AG09309 (cell line): ENCODE data around the gene ITGBL1.

Experiments used
- DNase-seq: peaks from one replicate; pipeline ENCODE4 v3.0.0-alpha.2; 2010; ENCODE audit warnings: low read depth
- H3K4me3 ChIP-seq: 2 replicates; pipeline ENCODE4 v1.5.1; 2011; ENCODE audit warnings: mild to moderate bottlenecking, low read depth, low read length, moderate library complexity; ENCODE audit not compliant: control insufficient read depth
- TF ChIP-seq, protein P1 (sequence below): IDR thresholded peaks from 2 replicates; pipeline ENCODE4 v1.5.1; 2011; ENCODE audit warnings: mild to moderate bottlenecking, low read depth, low read length, inconsistent platforms; ENCODE audit not compliant: insufficient read depth, control insufficient read depth; ENCODE audit errors: missing control alignments

ITGBL1 gene

DNA sequence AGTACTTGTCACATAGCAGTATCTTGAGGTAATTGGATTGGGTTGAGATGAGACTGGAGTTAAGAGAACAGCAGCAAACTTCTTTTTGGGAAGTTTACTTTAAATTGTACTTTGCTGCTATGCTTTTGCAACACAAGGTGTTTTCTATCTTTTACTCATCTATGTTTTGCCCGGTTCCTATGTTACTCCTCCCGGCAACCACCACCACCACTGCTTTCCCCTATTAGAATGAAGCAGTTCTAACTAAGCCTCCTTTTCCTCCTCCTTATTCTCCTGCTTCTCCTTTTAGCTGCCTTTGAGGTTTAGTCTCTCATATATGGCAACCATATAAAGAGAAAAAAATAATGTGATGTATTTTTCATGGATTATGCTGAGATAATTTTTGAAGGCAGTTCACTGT is 233.5 kb downstream of the ITGBL1 start:
- TF ChIP-seq, protein P1, sequence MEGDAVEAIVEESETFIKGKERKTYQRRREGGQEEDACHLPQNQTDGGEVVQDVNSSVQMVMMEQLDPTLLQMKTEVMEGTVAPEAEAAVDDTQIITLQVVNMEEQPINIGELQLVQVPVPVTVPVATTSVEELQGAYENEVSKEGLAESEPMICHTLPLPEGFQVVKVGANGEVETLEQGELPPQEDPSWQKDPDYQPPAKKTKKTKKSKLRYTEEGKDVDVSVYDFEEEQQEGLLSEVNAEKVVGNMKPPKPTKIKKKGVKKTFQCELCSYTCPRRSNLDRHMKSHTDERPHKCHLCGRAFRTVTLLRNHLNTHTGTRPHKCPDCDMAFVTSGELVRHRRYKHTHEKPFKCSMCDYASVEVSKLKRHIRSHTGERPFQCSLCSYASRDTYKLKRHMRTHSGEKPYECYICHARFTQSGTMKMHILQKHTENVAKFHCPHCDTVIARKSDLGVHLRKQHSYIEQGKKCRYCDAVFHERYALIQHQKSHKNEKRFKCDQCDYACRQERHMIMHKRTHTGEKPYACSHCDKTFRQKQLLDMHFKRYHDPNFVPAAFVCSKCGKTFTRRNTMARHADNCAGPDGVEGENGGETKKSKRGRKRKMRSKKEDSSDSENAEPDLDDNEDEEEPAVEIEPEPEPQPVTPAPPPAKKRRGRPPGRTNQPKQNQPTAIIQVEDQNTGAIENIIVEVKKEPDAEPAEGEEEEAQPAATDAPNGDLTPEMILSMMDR: no peak
- no peak for DNase-seq
- H3K4me3 ChIP-seq: no peak overlapping the region

DNA sequence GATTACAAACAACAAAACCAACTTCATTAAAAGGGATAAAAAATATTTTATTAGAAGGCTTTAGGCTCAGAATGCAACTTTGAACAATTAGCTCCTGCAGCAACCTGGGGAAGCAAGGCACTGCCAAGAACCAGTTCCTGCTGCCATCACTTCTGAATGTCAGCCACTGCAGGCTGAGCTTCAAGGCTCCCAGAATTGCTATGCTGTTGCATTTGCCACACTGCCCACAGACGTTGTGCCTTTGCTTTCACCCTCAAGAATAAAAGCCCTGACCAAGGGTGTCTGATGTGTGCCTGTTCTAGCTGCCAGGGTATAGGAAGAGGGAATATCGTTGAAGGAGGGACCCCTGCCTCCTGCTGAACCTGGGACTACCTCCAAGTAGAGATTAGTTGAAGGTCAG is 238.4 kb downstream of the ITGBL1 start:
- TF ChIP-seq, protein P1: no peak
- no peak overlapping the region for H3K4me3 ChIP-seq
- DNase-seq: no peak

DNA sequence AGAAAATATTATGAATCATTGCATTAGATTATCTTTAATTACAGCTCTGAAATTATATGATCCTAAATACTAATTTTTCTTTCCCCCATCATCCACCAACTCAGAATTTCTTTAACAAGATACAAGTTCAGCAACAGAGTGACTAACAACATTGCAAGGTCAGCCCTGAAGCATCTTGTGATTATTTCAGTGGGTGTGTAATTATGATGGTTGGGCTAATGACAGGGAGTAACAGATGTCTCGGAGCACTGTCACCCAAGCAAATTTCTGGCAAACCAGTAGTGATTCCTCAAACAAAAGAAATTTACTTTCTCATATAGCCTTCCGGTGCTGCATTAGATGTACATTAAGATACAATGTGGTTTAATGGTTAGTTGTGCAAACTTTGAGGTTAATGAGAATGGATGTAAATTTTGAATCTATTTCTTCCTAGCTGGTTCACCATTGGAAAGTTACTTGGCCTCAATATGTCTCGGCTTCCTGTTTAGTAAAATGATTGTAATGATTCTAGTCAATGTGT is 238.9 kb downstream of the ITGBL1 start:
- TF ChIP-seq, protein P1: no peak
- no peak for DNase-seq

DNA sequence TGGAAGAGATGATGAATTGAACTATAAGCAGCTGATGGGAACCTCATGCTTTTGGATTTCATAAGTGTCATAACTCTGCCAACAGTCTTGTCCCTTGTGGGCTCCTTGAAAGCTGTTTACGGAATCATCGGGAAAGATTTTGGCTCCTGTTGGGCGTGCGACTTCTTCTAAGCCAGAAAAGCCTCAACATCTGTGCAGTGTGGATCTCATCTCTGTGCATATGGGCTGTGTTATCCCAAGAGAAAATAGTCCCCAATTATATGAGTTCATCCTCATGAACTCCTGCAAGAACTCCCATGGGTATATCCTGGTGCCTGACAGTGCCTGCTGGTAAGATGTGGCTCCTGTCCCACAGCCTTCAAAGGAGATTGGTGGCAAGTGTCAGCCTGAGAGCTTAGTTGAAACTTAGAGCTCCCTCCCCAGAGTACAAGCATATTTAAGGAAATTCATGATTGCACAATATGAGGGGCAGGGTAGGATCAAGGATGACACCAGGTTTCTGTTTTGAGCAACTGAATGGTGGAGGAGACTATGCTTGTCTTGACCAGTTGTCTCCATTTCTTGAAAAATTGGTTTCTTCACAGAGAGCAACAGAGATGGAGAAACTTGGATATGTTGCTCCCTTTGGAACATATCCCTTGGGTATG is 243.5 kb downstream of the ITGBL1 start:
- DNase-seq: no peak
- no peak overlapping the region for H3K4me3 ChIP-seq

More for the DNA sequence above, 238.9 kb downstream of the ITGBL1 start:
- H3K4me3 ChIP-seq: no peak overlapping the region

DNA sequence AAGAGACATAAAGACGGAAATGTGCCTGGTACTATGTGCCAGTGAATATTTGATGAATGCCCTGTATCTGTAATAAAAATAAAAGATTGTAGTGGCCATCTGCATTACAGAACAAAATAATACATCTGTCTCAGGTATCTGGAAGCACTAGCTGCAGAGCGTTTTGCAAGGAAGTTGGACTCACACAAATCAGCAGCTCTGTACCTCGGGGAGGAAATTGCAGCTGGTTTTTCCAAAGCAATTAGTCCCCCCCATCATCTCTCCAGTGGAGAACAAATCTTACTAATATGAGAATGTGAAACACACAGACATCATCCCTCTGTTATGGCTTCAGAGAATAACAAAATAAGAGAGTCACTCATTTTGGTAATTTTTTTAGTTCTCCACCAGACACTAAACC is 245.3 kb downstream of the ITGBL1 start:
- TF ChIP-seq, protein P1: no peak
- no peak overlapping the region for H3K4me3 ChIP-seq
- no peak for DNase-seq

More for the DNA sequence above, 243.5 kb downstream of the ITGBL1 start:
- TF ChIP-seq, protein P1: no peak

DNA sequence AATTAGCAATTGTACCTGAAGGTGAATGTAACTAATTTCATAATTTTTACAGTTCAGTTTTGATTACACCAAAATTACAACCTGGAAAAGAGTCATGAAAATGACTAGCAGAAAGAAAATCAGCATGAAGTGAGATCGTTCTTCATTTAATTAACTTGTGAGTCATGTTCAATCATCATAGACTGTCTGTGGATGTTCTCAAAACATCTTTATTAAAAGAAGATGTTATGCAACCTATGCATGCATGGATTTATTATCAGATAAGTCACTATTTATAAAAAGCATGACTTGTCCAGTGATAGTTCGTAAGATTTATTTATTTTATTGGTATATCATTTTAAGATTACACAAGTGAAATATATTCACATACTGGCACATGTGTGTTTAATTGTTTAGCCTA is 245.9 kb downstream of the ITGBL1 start:
- peak; percentile 41 for DNase-seq
- no peak overlapping the region for H3K4me3 ChIP-seq
- TF ChIP-seq, protein P1: no peak
